K562 (cell line): ENCODE measurements around the gene ADGRL3. TPM values are rescaled to one million over a fixed set of nuclear protein-coding genes. Genes with fewer than 3 reads are reported as not detected.

ENCODE experiments used
- ATAC-seq: fragments of 200-7000 bp; cut with Tn5 transposase; 3 replicates; pipeline ENCODE4 v1.9.1; 2020; ENCODE audit warnings: moderate library complexity
- BruUV-seq: library from RNA; stranded (reverse); fragments of 400-500 nt; replicated peaks from 2 replicates; lab custom pipeline; 2021; lab: Mats Ljungman, UMichigan
- CTCF ChIA-PET: fragments of 300-600 bp; formaldehyde crosslinking; extraction: SDS; loops from one replicate; lab custom pipeline; 2021; ENCODE audit warnings: low intra/inter-chr PET ratio; lab: Yijun Ruan, JAX
- POLR2A ChIA-PET: fragments of 300-600, 350-650 bp; sonication (Branson Sonifier 250); formaldehyde crosslinking; extraction: SDS; loops from one replicate; lab custom pipeline; 2021; ENCODE audit warnings: antibody characterized with exemption, inconsistent platforms; lab: Yijun Ruan, JAX
- DNase-seq, 4 experiments: peaks; one replicate each; pipeline versions ENCODE4 v3.0.0 to v3.0.0-alpha.2; 2011 to 2018; ENCODE audit warnings: low spot score in 3 of 4, mixed read lengths in 3 of 4; ENCODE audit errors: extremely low read depth in 1 of 4
- FAIRE-seq: peaks from 2 replicates; lab custom pipeline; 2011; peaks lifted over from hg19 to GRCh38; lab: Jason Lieb, UNC
- H2AFZ ChIP-seq: 2 replicates; pipeline ENCODE4 v1.6.0; 2011; ENCODE audit warnings: low read depth, low read length, control low read depth, inconsistent platforms
- H3K27ac ChIP-seq: fragments of 200-600 bp; 3 replicates; pipeline ENCODE4 v1.8.0; 2011; ENCODE audit warnings: low read depth, mild to moderate bottlenecking, control low read depth, inconsistent platforms, low read length, moderate library complexity, mixed read lengths; ENCODE audit errors: extremely low read depth
- H3K27me3 ChIP-seq, 2 experiments: fragments of 300-600 bp in 1 of 2; 2 replicates in 1 of 2; 3 replicates in 1 of 2; pipeline versions ENCODE4 v1.6.0 to v1.8.0; 2011; ENCODE audit warnings: inconsistent platforms in 2 of 2, low read length in 2 of 2, mild to moderate bottlenecking in 1 of 2, mixed read lengths in 1 of 2, moderate library complexity in 1 of 2; ENCODE audit not compliant: control insufficient read depth in 2 of 2, insufficient read depth in 2 of 2
- H3K36me3 ChIP-seq: fragments of 300-600 bp; 3 replicates; pipeline ENCODE4 v1.8.0; 2011; ENCODE audit warnings: mild to moderate bottlenecking, low read length, inconsistent platforms; ENCODE audit not compliant: control insufficient read depth, insufficient read depth
- H3K4me1 ChIP-seq, 2 experiments: fragments of 200-600 bp in 1 of 2; replicated peaks in 1 of 2; 2 replicates in 1 of 2; 3 replicates in 1 of 2; pipeline versions ENCODE4 v1.5.1 to v1.8.0; 2011; ENCODE audit warnings: inconsistent platforms in 2 of 2, low read length in 2 of 2, mild to moderate bottlenecking in 1 of 2, mixed read lengths in 1 of 2, moderate library complexity in 1 of 2; ENCODE audit not compliant: control insufficient read depth in 2 of 2, insufficient read depth in 2 of 2
- H3K4me2 ChIP-seq: 2 replicates; pipeline ENCODE4 v1.6.1; 2011; ENCODE audit warnings: low read length, control low read depth, inconsistent platforms, mixed read lengths; ENCODE audit not compliant: insufficient read depth
- H3K4me3 ChIP-seq: fragments of 200-600 bp; sonication (generic), shearing (Covaris generic); 2 replicates; pipeline ENCODE4 v1.5.1; 2016; ENCODE audit warnings: control low read depth, inconsistent platforms
- H3K79me2 ChIP-seq: fragments of 200-600 bp; 3 replicates; pipeline ENCODE4 v1.8.0; 2011; ENCODE audit warnings: low read length, inconsistent platforms; ENCODE audit not compliant: control insufficient read depth, insufficient read depth
- H3K9ac ChIP-seq, 2 experiments: 2 replicates each; pipeline versions ENCODE4 v1.6.0 to v1.6.1; 2011; ENCODE audit warnings: low read depth in 2 of 2, low read length in 2 of 2, control low read depth in 1 of 2, inconsistent platforms in 1 of 2, mild to moderate bottlenecking in 1 of 2, mixed read lengths in 1 of 2; ENCODE audit not compliant: insufficient read depth in 1 of 2
- H3K9me1 ChIP-seq: one replicate; pipeline ENCODE4 v1.6.0; 2011; ENCODE audit warnings: inconsistent platforms, mild to moderate bottlenecking, low read length, moderate library complexity; ENCODE audit not compliant: control insufficient read depth, insufficient read depth
- H3K9me3 ChIP-seq: replicated peaks from 2 replicates; pipeline ENCODE4 v1.5.1; 2011; ENCODE audit warnings: low read depth, low read length, inconsistent platforms; ENCODE audit not compliant: control insufficient read depth, insufficient read depth
- H4K20me1 ChIP-seq: replicated peaks from 2 replicates; pipeline ENCODE4 v1.6.1; 2011; ENCODE audit warnings: low read length, inconsistent platforms, mixed read lengths; ENCODE audit not compliant: control insufficient read depth, insufficient read depth
- KDM1A ChIP-seq, 2 experiments: fragments of 450-650 bp; IDR thresholded peaks; 2 replicates each; pipeline ENCODE4 v1.6.1; 2016; ENCODE audit warnings: mild to moderate bottlenecking in 2 of 2
- STAG1 ChIP-seq: sonication (generic); formaldehyde crosslinking; IDR thresholded peaks from 2 replicates; pipeline ENCODE4 v1.5.0; 2020; ENCODE audit warnings: missing genetic modification reagents, borderline replicate concordance
- ZNF384 ChIP-seq: IDR thresholded peaks from 2 replicates; pipeline ENCODE4 v1.6.1; 2012; ENCODE audit warnings: low read depth, low read length, improper control_type of control experiment
- WGBS: fragments of 100-300 bp; shearing (Covaris generic); methylation state at CpG from one replicate; pipeline ENCODE4 v1.1.6; 2016; ENCODE audit warnings: low coverage, mixed read lengths; ENCODE audit not compliant: insufficient coverage; ENCODE audit errors: missing lambda C conversion rate; 5-methylcytosine and 5-hydroxymethylcytosine counted together
- in situ Hi-C: fragments of 300-500 bp; cut with MboI; formaldehyde crosslinking; loops from 4 replicates; pipeline ENCODE4 v1.15.0; 2018; ENCODE audit warnings: inconsistent platforms, mixed read lengths
- intact Hi-C: fragments of 100-400 bp; cut with micrococcal nuclease; formaldehyde crosslinking; loops from 2 replicates; pipeline ENCODE4 v1.14.2; 2022
- polyA plus RNA-seq, 8 experiments: library from polyadenylated mRNA; depleted of rRNA in 4 of 8; stranded (reverse) in 5 of 8; unstranded in 3 of 8; fragments of >200 nt; fragmentation: Nextera tagmentation in 2 of 8; fragmentation: Illumina TruSeq in 1 of 8; extraction: Ambion mirVana in 2 of 8; extraction: Trizol in 1 of 8; gene quantifications; 2 replicates each; pipeline versions ENCODE4 v1.2.1 to v1.2.3, GENCODE V29; 2011 to 2014; ENCODE audit warnings: inconsistent platforms in 1 of 8, missing spikeins in 1 of 8
- total RNA-seq, 7 experiments: library from RNA; depleted of rRNA in 6 of 7; stranded (reverse); fragments of >200 nt in 6 of 7; fragmentation: Illumina TruSeq in 2 of 7; extraction: Trizol in 2 of 7; gene quantifications; 2 replicates each; pipeline versions ENCODE4 v1.2.1 to v1.2.3, GENCODE V29; 2011 to 2021; ENCODE audit warnings: low replicate concordance in 1 of 7
- TF ChIP-seq, protein P1 (sequence below): fragments of 250-450 bp; sonication (Bioruptor Pico); IDR thresholded peaks from 2 replicates; pipeline ENCODE4 v1.6.1; 2021; ENCODE audit warnings: mild to moderate bottlenecking
- TF ChIP-seq, protein P2 (sequence below): fragments of 450-650 bp; IDR thresholded peaks from 2 replicates; pipeline ENCODE4 v1.6.1; 2014; ENCODE audit warnings: low read depth, mild to moderate bottlenecking, moderate library complexity, borderline replicate concordance

ADGRL3 gene
- total and polyA plus RNA-seq, 9 of the 15 experiments (the other 6 are each of a cell fraction or from before 2014, with no cell fraction given): 0.03 to 0.14 (median 0.04) TPM; not detected in 2

DNA sequence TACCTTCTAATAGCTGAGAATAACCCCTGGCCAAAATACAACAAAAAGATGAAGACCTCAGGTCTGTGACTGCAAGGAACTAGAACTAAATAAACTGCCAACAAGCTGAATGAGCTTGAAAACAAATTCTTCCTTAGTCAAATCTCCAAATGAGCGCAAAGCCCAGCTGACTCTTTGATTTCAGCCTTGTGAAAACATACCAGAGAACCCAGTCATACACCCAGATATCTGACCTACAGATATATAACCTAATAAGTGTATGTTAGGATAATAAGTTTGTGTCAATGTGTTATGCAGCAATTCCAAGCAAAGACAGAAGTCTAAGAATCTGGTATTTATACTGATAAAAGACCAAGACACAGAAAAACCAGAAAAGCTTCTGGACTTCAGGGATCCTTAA is 38.0 kb upstream of the ADGRL3 start:
- H4K20me1 ChIP-seq: no peaks in the 10 kb centered on the region
- H3K4me2 ChIP-seq: no peak overlapping the region
- H3K27ac ChIP-seq: no peak overlapping the region
- DNase-seq (no peak), FAIRE-seq (no peak), ATAC-seq (no peak)
- no peaks in the 10 kb centered on the region for H3K4me1 ChIP-seq
- no peaks in the 10 kb centered on the region for H3K27me3 ChIP-seq
- H3K9ac ChIP-seq: no peak overlapping the region
- H3K79me2 ChIP-seq: no peaks in the 10 kb centered on the region
- no peaks in the 10 kb centered on the region for H3K9me1 ChIP-seq
- no TSS peak for BruUV-seq
- no peak overlapping the region for H2AFZ ChIP-seq
- H3K4me3 ChIP-seq: no peak overlapping the region
- intact Hi-C loops (no loop called here), in situ Hi-C loops (no loop called here)
- H3K9me3 ChIP-seq: no peaks in the 10 kb centered on the region
- no peaks in the 10 kb centered on the region for H3K36me3 ChIP-seq
- ChIA-PET CTCF (no interaction called here), POLR2A (no interaction called here)
- 0% methylated on average over 1 of the region's 1 CpG for WGBS
- TF ChIP-seq, protein P1, sequence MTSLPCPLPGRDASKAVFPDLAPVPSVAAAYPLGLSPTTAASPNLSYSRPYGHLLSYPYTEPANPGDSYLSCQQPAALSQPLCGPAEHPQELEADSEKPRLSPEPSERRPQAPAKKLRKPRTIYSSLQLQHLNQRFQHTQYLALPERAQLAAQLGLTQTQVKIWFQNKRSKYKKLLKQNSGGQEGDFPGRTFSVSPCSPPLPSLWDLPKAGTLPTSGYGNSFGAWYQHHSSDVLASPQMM (CRISPR knock-in tag): no peak
- TF ChIP-seq STAG1 (CRISPR knock-in tag) (no peak), KDM1A (IDR thresholded peaks at IDR 0.05) (no peak), ZNF384 (no peak)
- TF ChIP-seq, protein P2, sequence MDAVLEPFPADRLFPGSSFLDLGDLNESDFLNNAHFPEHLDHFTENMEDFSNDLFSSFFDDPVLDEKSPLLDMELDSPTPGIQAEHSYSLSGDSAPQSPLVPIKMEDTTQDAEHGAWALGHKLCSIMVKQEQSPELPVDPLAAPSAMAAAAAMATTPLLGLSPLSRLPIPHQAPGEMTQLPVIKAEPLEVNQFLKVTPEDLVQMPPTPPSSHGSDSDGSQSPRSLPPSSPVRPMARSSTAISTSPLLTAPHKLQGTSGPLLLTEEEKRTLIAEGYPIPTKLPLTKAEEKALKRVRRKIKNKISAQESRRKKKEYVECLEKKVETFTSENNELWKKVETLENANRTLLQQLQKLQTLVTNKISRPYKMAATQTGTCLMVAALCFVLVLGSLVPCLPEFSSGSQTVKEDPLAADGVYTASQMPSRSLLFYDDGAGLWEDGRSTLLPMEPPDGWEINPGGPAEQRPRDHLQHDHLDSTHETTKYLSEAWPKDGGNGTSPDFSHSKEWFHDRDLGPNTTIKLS: no peak
